NCI-H1930 (cell line): ENCODE results near the gene GALNT15.

Experiments used
- DNase-seq, 2 experiments: peaks; one replicate each; lab custom pipeline; 2025; lab: John Stamatoyannopoulos, UW

Gene GALNT15

GRCh38 chr3:16188071-16188470 lies 13.6 kb downstream of the GALNT15 start:
- no peak for DNase-seq

GRCh38 chr3:16189201-16189600 lies 14.7 kb downstream of the GALNT15 start:
- no peak for DNase-seq

- no peak for DNase-seq
These were observed 16.2 kb downstream of the GALNT15 start for GRCh38 chr3:16190704-16191103.

GRCh38 chr3:16191591-16191990 lies 17.1 kb downstream of the GALNT15 start:
- DNase-seq, result no peak

- DNase-seq, result no peak
These were observed 17.8 kb downstream of the GALNT15 start for GRCh38 chr3:16192176-16192811.

GRCh38 chr3:16198427-16198826 lies 23.9 kb downstream of the GALNT15 start:
- no peak for DNase-seq

GRCh38 chr3:16199769-16200168 lies 25.3 kb downstream of the GALNT15 start:
- DNase-seq, result no peak

GRCh38 chr3:16200411-16200810 lies 25.9 kb downstream of the GALNT15 start:
- DNase-seq, result no peak

GRCh38 chr3:16203031-16203430 lies 28.6 kb downstream of the GALNT15 start:
- no peak for DNase-seq

- DNase-seq, result no peak
These were observed 29.5 kb downstream of the GALNT15 start for GRCh38 chr3:16203671-16204629.

GRCh38 chr3:16204751-16205150 lies 30.3 kb downstream of the GALNT15 start:
- DNase-seq, result no peak

GRCh38 chr3:16205156-16205870 lies 30.8 kb downstream of the GALNT15 start:
- DNase-seq, result no peak

GRCh38 chr3:16207031-16207430 lies 32.6 kb downstream of the GALNT15 start:
- DNase-seq, result no peak

- DNase-seq, result no peak
These were observed 36.9 kb downstream of the GALNT15 start for GRCh38 chr3:16211176-16211904.

GRCh38 chr3:16214366-16214765 lies 39.9 kb downstream of the GALNT15 start:
- DNase-seq, result no peak

- DNase-seq, result no peak
These were observed 42.0 kb downstream of the GALNT15 start for GRCh38 chr3:16216373-16216935.

GRCh38 chr3:16219777-16220176 lies 45.3 kb downstream of the GALNT15 start:
- no peak for DNase-seq

- no peak for DNase-seq
These were observed 47.5 kb downstream of the GALNT15 start for GRCh38 chr3:16221990-16222389.

- DNase-seq, result no peak
These were observed 48.1 kb downstream of the GALNT15 start for GRCh38 chr3:16222547-16222946.

GRCh38 chr3:16224325-16224724 lies 49.8 kb downstream of the GALNT15 start:
- no peak for DNase-seq

GRCh38 chr3:16227566-16227965 lies 53.1 kb downstream of the GALNT15 start:
- no peak for DNase-seq

- DNase-seq, result no peak
These were observed 55.2 kb downstream of the GALNT15 start for GRCh38 chr3:16229681-16230080.
